Measurements from ENCODE around the gene SCYL2. TPM values are rescaled to one million over a fixed set of nuclear protein-coding genes. Genes with fewer than 3 reads are reported as not detected.

Gene SCYL2
- total and polyA plus RNA-seq, 10 donors = 8.4 to 72.4 (median 45.8) TPM

DNA sequence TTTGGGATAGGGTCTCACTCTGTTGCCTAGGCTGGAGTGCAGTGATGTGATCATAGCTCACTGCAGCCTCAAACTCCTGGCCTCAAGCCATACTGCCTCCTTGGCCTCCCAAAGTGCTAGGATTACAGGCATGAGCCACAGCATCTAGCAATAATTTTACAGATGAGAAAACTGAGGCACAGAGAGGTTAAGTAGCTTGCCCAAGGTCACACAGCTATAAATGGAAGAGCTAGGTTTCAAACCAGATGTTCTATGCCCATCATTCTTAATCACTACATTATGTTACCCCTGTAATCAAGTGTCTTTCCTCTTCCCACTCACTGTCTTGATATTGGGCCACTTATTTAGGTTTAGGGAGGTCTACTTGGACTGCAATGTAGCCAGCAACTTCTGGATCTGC, 93.5 kb downstream of the SCYL2 start:
- no peak for DNase-seq
- no peaks in the 10 kb centered on the region for H3K36me3 ChIP-seq
- TF ChIP-seq POLR2A (IDR thresholded peaks at IDR 0.05) (no peak), POLR2AphosphoS5 (IDR thresholded peaks at IDR 0.05) (no peak), CTCF (IDR thresholded peaks at IDR 0.05 in 8 of 11, conservative IDR thresholded peaks at IDR 0.05 in 3 of 11) (no peak)
- intact Hi-C loops (cut with DNase I; ENCODE audit: low total_unique reads) = no loop called here
- H3K4me1 ChIP-seq = no peaks in the 10 kb centered on the region
- no peak overlapping the region for H3K4me3 ChIP-seq
- H3K9me3 ChIP-seq = no peaks in the 10 kb centered on the region
- no peak overlapping the region for H3K27ac ChIP-seq
- peaks cover 0 to 44% (median 0%) of the 10 kb centered on the region in 7 donors for H3K27me3 ChIP-seq (replicated peaks in 1 of 7)

DNA sequence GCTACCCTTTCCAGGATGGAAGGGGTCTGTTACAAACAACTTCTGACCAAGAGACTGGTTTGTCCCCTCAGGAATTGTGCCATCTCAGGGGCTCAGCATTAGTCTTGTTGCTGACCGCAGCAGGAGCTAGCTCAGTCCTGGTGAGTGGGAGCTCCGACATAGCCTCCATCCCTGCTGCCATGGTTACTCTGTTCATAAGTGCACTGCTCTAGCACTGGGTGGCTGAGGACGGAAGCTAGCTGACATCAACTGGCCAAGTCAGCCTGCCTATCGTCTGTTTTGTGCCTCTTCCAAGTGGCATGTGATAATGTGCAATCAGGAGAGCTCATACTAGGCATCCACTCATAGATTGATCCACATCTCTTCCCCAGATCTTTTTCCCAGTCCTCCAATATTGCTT, 97.3 kb downstream of the SCYL2 start:
- no peak for TF ChIP-seq POLR2AphosphoS5 (IDR thresholded peaks at IDR 0.05)
- TF ChIP-seq CTCF (IDR thresholded peaks at IDR 0.05 in 8 of 11, conservative IDR thresholded peaks at IDR 0.05 in 3 of 11) = no peak
- TF ChIP-seq POLR2A (IDR thresholded peaks at IDR 0.05) = no peak
- intact Hi-C loops (cut with DNase I; ENCODE audit: low total_unique reads) = no loop called here

DNA sequence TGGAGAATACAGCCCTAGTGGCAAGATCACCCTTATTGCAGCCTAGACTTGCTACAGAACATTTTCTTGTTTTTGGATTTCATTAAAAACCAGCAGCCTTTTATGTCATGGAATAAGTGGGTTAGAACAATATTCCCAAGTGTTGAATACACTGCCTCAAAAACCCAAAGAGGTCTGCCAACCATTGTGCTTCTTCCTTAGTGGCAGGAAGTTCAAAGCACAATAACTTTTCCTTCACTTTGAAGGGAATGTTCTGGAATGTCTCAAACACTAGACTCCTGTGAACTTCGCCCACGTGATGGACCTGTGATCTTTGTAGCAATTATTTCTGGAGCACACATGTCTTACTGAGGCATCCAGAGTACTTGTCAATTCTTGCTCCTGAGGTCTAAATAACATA, 98.4 kb downstream of the SCYL2 start:
- Histone ChIP-seq H3K4me3 (no peak overlapping the region), H3K36me3 (no peaks in the 10 kb centered on the region), H3K4me1 (no peaks in the 10 kb centered on the region), H3K27ac (no peak overlapping the region), H3K9me3 (no peaks in the 10 kb centered on the region), H3K27me3 (replicated peaks in 1 of 7) (peaks cover 0 to 15% (median 0%) of the 10 kb centered on the region in 7 donors)
- intact Hi-C loops (cut with DNase I; ENCODE audit: low total_unique reads) = no loop called here
- DNase-seq = no peak
- 50 to 65% (median 59%) methylated on average over 2 of the region's 2 CpGs for WGBS, 5 donors
- no peak for TF ChIP-seq POLR2AphosphoS5 (IDR thresholded peaks at IDR 0.05)
- no peak for TF ChIP-seq CTCF (IDR thresholded peaks at IDR 0.05 in 8 of 11, conservative IDR thresholded peaks at IDR 0.05 in 3 of 11)
- no peak for TF ChIP-seq POLR2A (IDR thresholded peaks at IDR 0.05)

More for the DNA sequence above, 97.3 kb downstream of the SCYL2 start:
- Histone ChIP-seq H3K27me3 (replicated peaks in 1 of 7) (peaks cover 0 to 15% (median 0%) of the 10 kb centered on the region in 7 donors), H3K9me3 (no peaks in the 10 kb centered on the region), H3K27ac (no peak overlapping the region), H3K36me3 (no peaks in the 10 kb centered on the region), H3K4me3 (no peak overlapping the region), H3K4me1 (no peaks in the 10 kb centered on the region)
- 69 to 89% (median 81%) methylated on average over 4 of the region's 4 CpGs for WGBS, 5 donors
- DNase-seq = no peak

DNA sequence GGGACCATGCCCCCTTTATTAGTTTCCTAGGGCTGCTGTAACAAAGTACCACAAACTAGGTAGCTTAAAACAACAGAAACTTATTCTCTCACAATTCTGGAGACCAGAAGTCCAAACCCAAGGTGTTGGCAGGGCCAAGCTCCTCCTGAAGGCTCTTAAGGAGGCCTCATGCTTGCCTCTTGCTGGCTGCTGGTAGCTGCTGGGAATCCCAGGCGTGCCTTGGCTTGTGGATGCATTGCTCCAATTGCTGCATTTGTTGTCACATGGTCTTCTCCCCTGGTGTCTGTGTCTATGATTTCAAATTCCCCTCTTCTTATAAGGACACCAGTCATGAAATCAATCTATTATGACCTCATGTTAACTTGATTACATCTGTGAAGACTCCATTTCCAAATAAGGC, 101.1 kb downstream of the SCYL2 start:
- Histone ChIP-seq H3K4me3 (no peak overlapping the region), H3K27me3 (replicated peaks in 1 of 7) (peaks cover 0 to 7% (median 0%) of the 10 kb centered on the region in 7 donors), H3K27ac (no peak overlapping the region), H3K9me3 (no peaks in the 10 kb centered on the region), H3K4me1 (no peaks in the 10 kb centered on the region), H3K36me3 (no peaks in the 10 kb centered on the region)
- DNase-seq = no peak
- TF ChIP-seq CTCF (IDR thresholded peaks at IDR 0.05 in 8 of 11, conservative IDR thresholded peaks at IDR 0.05 in 3 of 11) (no peak), POLR2A (IDR thresholded peaks at IDR 0.05) (no peak), POLR2AphosphoS5 (IDR thresholded peaks at IDR 0.05) (no peak)
- intact Hi-C loops (cut with DNase I; ENCODE audit: low total_unique reads) = no loop called here
- 74 to 93% (median 88%) methylated on average over 1 of the region's 1 CpG for WGBS, 5 donors

Data from spleen (tissue), 11 donors.